IMR-90 (cell line): ENCODE data around the gene IQSEC1. TPM values are rescaled to one million over a fixed set of nuclear protein-coding genes. Genes with fewer than 3 reads are reported as not detected.

Experiments
- ATAC-seq: fragments of 200-7000 bp; cut with Tn5 transposase; 2 replicates; pipeline ENCODE4 v1.9.1; 2020; ENCODE audit warnings: low read depth, mild to moderate bottlenecking, moderate library complexity
- BruUV-seq: library from RNA; stranded (reverse); fragments of 400-500 nt; replicated peaks from 2 replicates; lab custom pipeline; 2021; lab: Mats Ljungman, UMichigan
- CTCF ChIA-PET: fragments of 300-600 bp; formaldehyde crosslinking; extraction: SDS; loops from one replicate; lab custom pipeline; 2021; ENCODE audit warnings: antibody characterized with exemption; lab: Yijun Ruan, JAX
- POLR2A ChIA-PET: fragments of 300-600 bp; sonication (Branson Sonifier 250); formaldehyde crosslinking; loops from one replicate; lab custom pipeline; 2022; ENCODE audit warnings: antibody characterized with exemption; ENCODE audit not compliant: unreplicated experiment; lab: Charles Lee
- DNase-seq: peaks from one replicate; pipeline ENCODE4 v3.0.0; 2013
- H2AFZ ChIP-seq: replicated peaks from 2 replicates; pipeline ENCODE3; 2013; ENCODE audit warnings: low read length, mild to moderate bottlenecking; ENCODE audit not compliant: poor library complexity
- H2AK5ac ChIP-seq: 2 replicates; pipeline ENCODE4 v1.6.1; 2013; ENCODE audit warnings: low read depth, low read length, inconsistent platforms
- H2AK9ac ChIP-seq: replicated peaks from 2 replicates; pipeline ENCODE3; 2013; ENCODE audit warnings: mild to moderate bottlenecking, low read depth, low read length, moderate library complexity; ENCODE audit not compliant: poor library complexity
- H2BK120ac ChIP-seq: 2 replicates; pipeline ENCODE4 v1.6.1; 2013; ENCODE audit warnings: low read depth, low read length, inconsistent platforms
- H2BK15ac ChIP-seq: 3 replicates; pipeline ENCODE4 v1.6.1; 2013; ENCODE audit warnings: low read depth, low read length, inconsistent platforms
- H2BK20ac ChIP-seq: 2 replicates; pipeline ENCODE4 v1.6.1; 2013; ENCODE audit warnings: low read depth, mild to moderate bottlenecking, inconsistent platforms, low read length, moderate library complexity
- H2BK5ac ChIP-seq: 2 replicates; pipeline ENCODE4 v1.6.1; 2013; ENCODE audit warnings: mild to moderate bottlenecking, low read depth, low read length, inconsistent platforms; ENCODE audit not compliant: poor library complexity, severe bottlenecking
- H3K14ac ChIP-seq: replicated peaks from 2 replicates; pipeline ENCODE4 v1.6.1; 2013; ENCODE audit warnings: low read depth, low read length, inconsistent platforms
- H3K18ac ChIP-seq: 2 replicates; pipeline ENCODE4 v1.6.1; 2013; ENCODE audit warnings: low read depth, low read length, control low read depth
- H3K23ac ChIP-seq: 2 replicates; pipeline ENCODE4 v1.6.1; 2013; ENCODE audit warnings: low read depth, low read length, inconsistent platforms
- H3K27ac ChIP-seq: 2 replicates; pipeline ENCODE4 v1.5.1; 2013; ENCODE audit warnings: mild to moderate bottlenecking, control low read depth, low read length; ENCODE audit not compliant: insufficient read depth
- H3K27me3 ChIP-seq: 2 replicates; pipeline ENCODE4 v1.6.1; 2013; ENCODE audit warnings: low read length; ENCODE audit not compliant: control insufficient read depth, insufficient read depth
- H3K36me3 ChIP-seq: 2 replicates; pipeline ENCODE4 v1.6.1; 2013; ENCODE audit warnings: low read length, mixed read lengths; ENCODE audit not compliant: control insufficient read depth, insufficient read depth
- H3K4ac ChIP-seq: 2 replicates; pipeline ENCODE4 v1.6.1; 2013; ENCODE audit warnings: low read depth, low read length, inconsistent platforms
- H3K4me1 ChIP-seq: 2 replicates; pipeline ENCODE4 v1.6.1; 2013; ENCODE audit warnings: low read length, mixed read lengths; ENCODE audit not compliant: control insufficient read depth, insufficient read depth
- H3K4me2 ChIP-seq: 2 replicates; pipeline ENCODE4 v1.6.1; 2013; ENCODE audit warnings: low read depth, mild to moderate bottlenecking, control low read depth, low read length, moderate library complexity
- H3K4me3 ChIP-seq: 2 replicates; pipeline ENCODE4 v1.5.1; 2013; ENCODE audit warnings: low read depth, mild to moderate bottlenecking, control low read depth, low read length, moderate library complexity; ENCODE audit not compliant: insufficient read depth
- H3K56ac ChIP-seq: 2 replicates; pipeline ENCODE4 v1.6.1; 2013; ENCODE audit warnings: low read length, inconsistent platforms; ENCODE audit not compliant: insufficient read depth; ENCODE audit errors: extremely low read depth
- H3K79me1 ChIP-seq, 2 experiments: 2 replicates each; pipeline ENCODE4 v1.6.1; 2013; ENCODE audit warnings: low read length in 2 of 2, inconsistent platforms in 1 of 2, low read depth in 1 of 2
- H3K9ac ChIP-seq: 2 replicates; pipeline ENCODE4 v1.6.1; 2013; ENCODE audit warnings: low read depth, low read length, control low read depth
- H3K9me1 ChIP-seq: 2 replicates; pipeline ENCODE4 v1.6.1; 2013; ENCODE audit warnings: low read length, inconsistent platforms; ENCODE audit not compliant: insufficient read depth
- H3K9me3 ChIP-seq: 2 replicates; pipeline ENCODE4 v1.6.1; 2013; ENCODE audit warnings: low read length; ENCODE audit not compliant: control insufficient read depth, insufficient read depth
- H4K20me1 ChIP-seq: 2 replicates; pipeline ENCODE4 v1.6.1; 2013; ENCODE audit warnings: low read length, inconsistent platforms; ENCODE audit not compliant: insufficient read depth
- H4K5ac ChIP-seq: 2 replicates; pipeline ENCODE4 v1.6.1; 2013; ENCODE audit warnings: mild to moderate bottlenecking, low read depth, low read length, control low read depth
- H4K8ac ChIP-seq, 2 experiments: 2 replicates each; pipeline ENCODE4 v1.6.1; 2013; ENCODE audit warnings: low read depth in 2 of 2, low read length in 2 of 2, control low read depth in 1 of 2, inconsistent platforms in 1 of 2
- H4K91ac ChIP-seq: 2 replicates; pipeline ENCODE4 v1.6.1; 2013; ENCODE audit warnings: low read depth, low read length, inconsistent platforms; ENCODE audit not compliant: insufficient read depth
- CEBPB ChIP-seq: IDR thresholded peaks from 2 replicates; pipeline ENCODE4 v1.6.1; 2012; ENCODE audit warnings: low read depth, low read length, improper control_type of control experiment
- WGBS, 2 experiments: methylation state at CpG; one replicate each; pipeline versions ENCODE4 v1.1.5 to v1.1.7; 2013; ENCODE audit warnings: missing lambda C conversion rate in 2 of 2; ENCODE audit not compliant: insufficient read length in 1 of 2; ENCODE audit errors: extremely low coverage in 2 of 2; 5-methylcytosine and 5-hydroxymethylcytosine counted together
- dilution Hi-C: fragments of 300-500 bp; cut with HindIII; formaldehyde crosslinking; loops from one replicate; pipeline ENCODE4 v1.14.3; 2018; ENCODE audit warnings: low sequenced_read_pairs; ENCODE audit not compliant: unreplicated experiment
- in situ Hi-C: fragments of 300-500 bp; cut with MboI; formaldehyde crosslinking; loops from 3 replicates; pipeline ENCODE4 v1.14.3; 2019; ENCODE audit warnings: low sequenced_read_pairs, inconsistent platforms, mixed read lengths
- intact Hi-C: fragments of 100-400 bp; cut with micrococcal nuclease; formaldehyde crosslinking; loops from 2 replicates; pipeline ENCODE4 v1.10.0; 2022
- polyA plus RNA-seq, 3 experiments: library from polyadenylated mRNA; depleted of rRNA; stranded (reverse); fragments of >200 nt; gene quantifications; 2 replicates each; pipeline ENCODE4 v1.2.3, GENCODE V29; 2012; ENCODE audit warnings: low replicate concordance in 1 of 3
- total RNA-seq: library from RNA; depleted of rRNA; stranded (reverse); fragments of >200 nt; gene quantifications from 2 replicates; pipeline ENCODE4 v1.2.3, GENCODE V29; 2012
- TF ChIP-seq, protein P1 (sequence below): fragments of 150-350 bp; IDR thresholded peaks from 2 replicates; pipeline ENCODE4 v1.6.1; 2017; ENCODE audit warnings: mild to moderate bottlenecking, antibody characterized with exemption, low read length, low read depth
- TF ChIP-seq, protein P2 (sequence below): conservative IDR thresholded peaks from 2 replicates; pipeline ENCODE4 v1.5.1; 2012; ENCODE audit warnings: mild to moderate bottlenecking, low read depth, low read length, improper control_type of control experiment

Gene IQSEC1
- total and polyA plus RNA-seq, 2 of the 4 experiments (the other 2 are of a cell fraction) = 5.9 to 11.9 TPM

DNA sequence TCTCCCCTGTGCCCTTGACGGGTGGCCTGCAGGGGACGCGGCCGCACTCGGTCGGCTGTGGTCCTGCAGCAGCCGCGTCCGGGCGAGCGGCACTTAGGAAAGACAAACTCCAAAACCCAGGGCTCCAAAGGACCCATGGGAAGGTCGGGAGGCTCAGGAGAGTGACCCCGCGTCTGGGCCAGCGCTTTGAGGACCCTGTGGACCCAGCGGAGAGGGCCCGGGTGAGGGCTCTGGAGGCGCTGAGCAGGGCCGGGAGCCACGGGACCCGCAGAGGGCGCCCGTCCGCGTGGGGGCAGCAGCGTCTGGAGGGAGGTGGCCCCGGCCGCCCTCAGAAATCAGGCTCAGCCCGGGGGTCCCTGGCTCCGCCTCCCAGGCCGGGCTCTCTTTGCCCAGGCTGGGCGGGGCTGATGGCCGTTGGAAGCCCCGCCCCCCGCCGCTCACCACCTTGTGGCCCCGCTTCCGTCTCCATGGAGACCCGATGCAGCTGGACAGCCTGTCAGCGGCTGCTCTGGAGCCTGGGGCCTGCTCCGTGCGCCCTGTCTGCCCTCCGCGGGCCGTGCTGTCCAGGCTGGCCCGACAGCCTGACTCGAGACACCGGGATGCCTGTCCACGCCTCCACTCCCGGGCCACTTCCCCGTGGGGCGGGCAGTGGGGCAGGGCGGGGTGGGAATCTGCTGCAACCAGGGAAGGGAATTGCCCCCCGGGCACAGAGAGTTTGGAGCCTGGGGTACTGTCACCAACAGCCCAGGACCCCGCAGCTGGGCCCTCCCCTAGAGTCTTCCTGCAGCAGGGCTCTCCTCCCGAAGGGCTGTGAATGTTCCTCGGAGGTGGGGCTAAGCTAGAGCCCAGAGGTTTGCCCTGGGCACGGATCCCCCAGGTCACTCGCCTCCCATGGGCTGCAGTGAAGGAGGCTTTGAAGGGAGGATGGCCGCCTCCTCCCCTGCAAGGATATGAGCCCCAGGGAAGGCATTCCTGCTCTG lies 197.1 kb downstream of the IQSEC1 start:
- Histone ChIP-seq H2AK5ac (no peak overlapping the region), H2BK5ac (no peak overlapping the region), H3K27ac (no peak overlapping the region), H3K9me3 (no peaks in the 10 kb centered on the region), H3K9ac (no peak overlapping the region), H3K18ac (no peak overlapping the region), H3K23ac (no peak overlapping the region), H2AK9ac (peak overlapping the region; percentile 37), H2AFZ (peak overlapping the region; percentile 86), H2BK120ac (no peak overlapping the region), H3K36me3 (no peaks in the 10 kb centered on the region), H3K79me1 (no peaks in the 10 kb centered on the region), H3K56ac (no peak overlapping the region), H3K4ac (no peak overlapping the region), H3K27me3 (peaks cover 36% of the 10 kb centered on the region), H2BK15ac (no peak overlapping the region), H3K4me2 (peak overlapping the region; percentile 2; the same call in 1 of the 2 replicates), H4K91ac (no peak overlapping the region), H4K8ac (no peak overlapping the region), H3K4me3 (no peak overlapping the region; the same call in 1 of the 2 replicates), H3K14ac (no peak overlapping the region), H4K20me1 (no peaks in the 10 kb centered on the region), H2BK20ac (no peak overlapping the region), H4K5ac (no peak overlapping the region), H3K4me1 (no peaks in the 10 kb centered on the region), H3K9me1 (no peaks in the 10 kb centered on the region)
- no peak for DNase-seq
- dilution Hi-C loops = no loop called here
- in situ Hi-C loops = loop anchor here (25.0 kb wide), 1 partner anchor 739 kb away; no protein-coding TSS in a partner anchor
- 21% methylated on average over 28 of the region's 60 CpGs; no CpG with 5 or more reads in 1 of the 2 experiments for WGBS, 2 experiments
- POLR2A ChIA-PET = no interaction called here
- peak; percentile 92 for ATAC-seq
- BruUV-seq = no TSS peak
- CTCF ChIA-PET = no interaction called here
- intact Hi-C loops = no loop called here
- no peak for TF ChIP-seq CEBPB
- TF ChIP-seq, protein P1, sequence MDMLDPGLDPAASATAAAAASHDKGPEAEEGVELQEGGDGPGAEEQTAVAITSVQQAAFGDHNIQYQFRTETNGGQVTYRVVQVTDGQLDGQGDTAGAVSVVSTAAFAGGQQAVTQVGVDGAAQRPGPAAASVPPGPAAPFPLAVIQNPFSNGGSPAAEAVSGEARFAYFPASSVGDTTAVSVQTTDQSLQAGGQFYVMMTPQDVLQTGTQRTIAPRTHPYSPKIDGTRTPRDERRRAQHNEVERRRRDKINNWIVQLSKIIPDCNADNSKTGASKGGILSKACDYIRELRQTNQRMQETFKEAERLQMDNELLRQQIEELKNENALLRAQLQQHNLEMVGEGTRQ = no peak
- TF ChIP-seq, protein P2, sequence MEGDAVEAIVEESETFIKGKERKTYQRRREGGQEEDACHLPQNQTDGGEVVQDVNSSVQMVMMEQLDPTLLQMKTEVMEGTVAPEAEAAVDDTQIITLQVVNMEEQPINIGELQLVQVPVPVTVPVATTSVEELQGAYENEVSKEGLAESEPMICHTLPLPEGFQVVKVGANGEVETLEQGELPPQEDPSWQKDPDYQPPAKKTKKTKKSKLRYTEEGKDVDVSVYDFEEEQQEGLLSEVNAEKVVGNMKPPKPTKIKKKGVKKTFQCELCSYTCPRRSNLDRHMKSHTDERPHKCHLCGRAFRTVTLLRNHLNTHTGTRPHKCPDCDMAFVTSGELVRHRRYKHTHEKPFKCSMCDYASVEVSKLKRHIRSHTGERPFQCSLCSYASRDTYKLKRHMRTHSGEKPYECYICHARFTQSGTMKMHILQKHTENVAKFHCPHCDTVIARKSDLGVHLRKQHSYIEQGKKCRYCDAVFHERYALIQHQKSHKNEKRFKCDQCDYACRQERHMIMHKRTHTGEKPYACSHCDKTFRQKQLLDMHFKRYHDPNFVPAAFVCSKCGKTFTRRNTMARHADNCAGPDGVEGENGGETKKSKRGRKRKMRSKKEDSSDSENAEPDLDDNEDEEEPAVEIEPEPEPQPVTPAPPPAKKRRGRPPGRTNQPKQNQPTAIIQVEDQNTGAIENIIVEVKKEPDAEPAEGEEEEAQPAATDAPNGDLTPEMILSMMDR = peak; percentile 14; the same call in 1 of the 2 replicates
